ENCODE measurements around the gene PDPK1. TPM values are rescaled to one million over a fixed set of nuclear protein-coding genes. Genes with fewer than 3 reads are reported as not detected.
A peak's percentile ranks its signal among the peaks of the same experiment; 100 is the strongest.
"Not testable (repeated sequence)": the region's sequence is repeated elsewhere in the genome, so short reads cannot be mapped to it uniquely, and the experiment has no call there.

Gene PDPK1
- total RNA-seq, 1 donor from 2014 or later, result 74.4 TPM

DNA sequence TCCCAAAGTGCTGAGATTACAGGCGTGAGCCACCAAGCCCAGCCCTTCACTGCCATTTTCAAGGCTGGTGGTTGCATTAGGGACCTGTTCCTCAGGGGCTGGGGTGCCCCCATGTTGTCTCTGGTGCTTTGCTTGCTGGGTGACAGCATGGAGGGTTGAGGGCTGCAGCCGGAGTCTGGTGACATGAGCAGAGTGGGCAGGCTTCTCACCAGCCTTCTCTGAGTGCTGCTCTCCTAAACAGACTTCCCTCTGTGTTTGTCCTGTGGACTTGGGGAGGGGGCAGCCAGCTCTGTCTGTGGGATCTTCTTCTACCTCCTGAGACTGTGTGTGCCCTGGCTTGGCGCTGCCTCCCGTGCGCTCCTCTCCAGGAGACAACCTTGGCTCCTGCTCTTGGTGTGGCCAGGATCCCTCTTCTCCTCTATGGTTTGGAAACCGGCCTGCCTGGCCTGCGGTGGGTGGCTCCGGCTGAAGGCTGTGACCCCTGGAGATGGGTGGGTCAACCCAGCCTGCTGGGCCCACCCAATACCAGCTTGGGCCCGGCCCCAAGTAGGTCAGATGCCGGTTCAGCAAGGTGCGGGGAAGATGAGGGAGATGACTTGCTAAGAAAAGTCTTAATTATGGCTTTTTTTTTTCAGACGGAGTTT is 72.1 kb downstream of the PDPK1 start:
- no peak for ATAC-seq
- Histone ChIP-seq H3K27me3 (ENCODE audit: low read depth) (no peaks in the 10 kb centered on the region), H3K4me3 (no peak overlapping the region), H3K27ac (no peak overlapping the region), H3K36me3 (peaks cover 21% of the 10 kb centered on the region), H3K9me3 (no peaks in the 10 kb centered on the region), H3K4me1 (no peaks in the 10 kb centered on the region)
- peak; percentile 39 for DNase-seq
- intact Hi-C loops (cut with DNase I), result no loop called here
- TF ChIP-seq, protein P1, sequence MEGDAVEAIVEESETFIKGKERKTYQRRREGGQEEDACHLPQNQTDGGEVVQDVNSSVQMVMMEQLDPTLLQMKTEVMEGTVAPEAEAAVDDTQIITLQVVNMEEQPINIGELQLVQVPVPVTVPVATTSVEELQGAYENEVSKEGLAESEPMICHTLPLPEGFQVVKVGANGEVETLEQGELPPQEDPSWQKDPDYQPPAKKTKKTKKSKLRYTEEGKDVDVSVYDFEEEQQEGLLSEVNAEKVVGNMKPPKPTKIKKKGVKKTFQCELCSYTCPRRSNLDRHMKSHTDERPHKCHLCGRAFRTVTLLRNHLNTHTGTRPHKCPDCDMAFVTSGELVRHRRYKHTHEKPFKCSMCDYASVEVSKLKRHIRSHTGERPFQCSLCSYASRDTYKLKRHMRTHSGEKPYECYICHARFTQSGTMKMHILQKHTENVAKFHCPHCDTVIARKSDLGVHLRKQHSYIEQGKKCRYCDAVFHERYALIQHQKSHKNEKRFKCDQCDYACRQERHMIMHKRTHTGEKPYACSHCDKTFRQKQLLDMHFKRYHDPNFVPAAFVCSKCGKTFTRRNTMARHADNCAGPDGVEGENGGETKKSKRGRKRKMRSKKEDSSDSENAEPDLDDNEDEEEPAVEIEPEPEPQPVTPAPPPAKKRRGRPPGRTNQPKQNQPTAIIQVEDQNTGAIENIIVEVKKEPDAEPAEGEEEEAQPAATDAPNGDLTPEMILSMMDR (IDR thresholded peaks at IDR 0.05), result no peak

DNA sequence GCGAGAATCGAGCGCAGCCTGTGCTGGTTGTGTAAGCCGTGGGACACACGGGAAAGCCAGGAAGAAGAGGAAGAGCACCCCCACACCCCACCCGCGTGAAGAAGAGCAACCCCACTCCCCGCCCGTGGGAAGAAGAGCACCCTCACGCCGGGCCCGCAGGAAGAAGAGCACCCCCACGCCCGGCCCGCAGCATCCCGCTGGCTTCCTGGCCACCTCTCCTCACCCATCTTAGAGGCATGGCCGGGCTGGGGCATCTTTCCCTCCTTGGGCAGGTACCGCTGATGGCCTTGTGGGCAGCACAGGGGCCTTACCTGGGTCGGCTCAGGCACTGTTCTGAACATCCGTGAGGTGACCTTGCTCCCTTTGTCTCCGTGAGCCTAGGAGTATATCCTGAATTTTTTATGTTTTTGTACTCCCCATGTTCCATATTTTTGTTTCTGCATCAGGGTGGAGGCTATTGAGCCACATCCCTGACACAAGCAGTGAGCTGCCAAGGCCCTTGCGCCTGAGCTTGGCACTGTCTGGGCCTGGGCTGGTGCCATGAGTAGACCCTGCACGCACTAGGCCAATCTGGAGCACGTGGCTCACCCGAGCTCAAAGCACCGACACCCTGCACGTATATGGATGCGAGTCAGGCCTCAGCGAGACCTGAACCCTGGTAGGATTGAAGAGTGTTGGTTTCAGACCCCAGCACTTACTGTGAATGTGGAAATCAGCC is 73.1 kb downstream of the PDPK1 start:
- DNase-seq (peak; percentile 28), ATAC-seq (no peak)
- TF ChIP-seq, protein P1 (IDR thresholded peaks at IDR 0.05), result no peak
- intact Hi-C loops (cut with DNase I), result no loop called here
- no peak overlapping the region for H3K4me3 ChIP-seq
- no peaks in the 10 kb centered on the region for H3K4me1 ChIP-seq
- peaks cover 23% of the 10 kb centered on the region for H3K36me3 ChIP-seq
- no peaks in the 10 kb centered on the region for H3K9me3 ChIP-seq
- no peaks in the 10 kb centered on the region for H3K27me3 ChIP-seq (ENCODE audit: low read depth)
- H3K27ac ChIP-seq, result no peak overlapping the region

DNA sequence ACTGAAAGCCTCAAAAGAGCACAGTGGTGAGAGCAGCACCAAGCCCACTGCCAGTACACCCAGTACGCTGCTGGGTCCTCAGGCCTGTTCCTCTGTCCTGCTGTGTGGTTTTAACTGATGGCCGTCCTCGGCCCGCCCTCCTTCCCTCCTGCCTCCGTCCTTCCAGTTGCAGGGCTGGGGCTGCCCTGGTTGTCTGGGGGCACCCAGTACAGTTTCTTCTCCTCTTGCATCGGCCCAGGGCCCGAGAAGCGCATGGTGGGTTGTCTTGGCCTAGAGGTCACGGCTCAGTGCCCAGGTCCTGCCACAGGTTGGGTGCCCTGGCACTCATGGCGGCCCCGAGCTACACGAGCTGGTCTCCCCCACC is 73.7 kb downstream of the PDPK1 start:
- TF ChIP-seq, protein P1 (IDR thresholded peaks at IDR 0.05), result no peak
- H3K4me3 ChIP-seq, result no peak overlapping the region
- intact Hi-C loops (cut with DNase I), result no loop called here
- no peak for ATAC-seq
- peak; percentile 32 for DNase-seq
- H3K9me3 ChIP-seq, result no peaks in the 10 kb centered on the region
- peaks cover 23% of the 10 kb centered on the region for H3K36me3 ChIP-seq
- no peaks in the 10 kb centered on the region for H3K4me1 ChIP-seq
- no peaks in the 10 kb centered on the region for H3K27me3 ChIP-seq (ENCODE audit: low read depth)
- H3K27ac ChIP-seq, result no peak overlapping the region

DNA sequence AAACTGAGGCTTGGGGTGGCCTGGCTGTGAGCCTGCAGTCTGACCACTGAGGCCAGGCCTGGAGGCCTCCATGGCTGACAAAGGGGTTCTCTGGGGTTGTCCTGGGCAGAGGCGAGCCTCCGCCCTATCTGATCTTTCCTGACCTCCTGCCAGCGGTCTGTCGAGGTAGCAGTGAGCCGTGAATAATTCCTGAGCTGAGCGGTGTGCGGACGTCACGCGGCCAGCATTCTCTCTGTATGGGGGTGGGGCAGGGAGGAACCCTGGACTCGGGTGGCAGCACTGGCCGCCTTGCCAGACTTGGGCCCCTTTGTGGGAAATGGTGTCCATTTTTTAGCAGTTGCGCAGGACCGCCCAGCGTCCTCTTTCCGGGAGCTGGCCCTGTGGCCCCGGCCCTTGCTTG is 74.1 kb downstream of the PDPK1 start:
- not testable (repeated sequence) for H3K4me3 ChIP-seq, H3K9me3 ChIP-seq, DNase-seq

DNA sequence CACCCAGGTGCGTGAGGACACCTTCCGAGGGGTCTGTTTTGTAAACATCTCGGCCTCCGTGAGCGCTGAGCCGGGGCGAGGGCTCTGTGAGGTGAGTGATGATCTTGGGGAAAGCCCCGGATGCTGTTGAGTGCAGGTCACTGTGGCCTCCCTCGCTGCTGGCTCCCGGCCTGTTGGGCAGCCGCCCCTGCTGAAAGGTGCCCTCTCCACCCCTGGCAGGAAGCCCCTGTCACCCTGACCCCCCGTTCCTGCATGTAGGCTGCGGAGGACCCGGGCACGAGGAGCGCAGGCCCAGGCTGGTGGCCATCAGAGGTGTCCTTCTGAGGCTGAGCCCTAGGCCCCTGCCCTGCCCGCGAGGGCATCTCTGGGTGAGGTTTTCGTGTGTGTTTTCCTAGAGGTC is 75.4 kb downstream of the PDPK1 start:
- intact Hi-C loops (cut with DNase I); H3K4me3 ChIP-seq; H3K27ac ChIP-seq; H3K27me3 ChIP-seq (ENCODE audit: low read depth); ATAC-seq; H3K9me3 ChIP-seq; H3K4me1 ChIP-seq: not testable (repeated sequence)
- DNase-seq, result peak; percentile 20
- H3K36me3 ChIP-seq, result peaks cover 23% of the 10 kb centered on the region

More for the DNA sequence above, 74.1 kb downstream of the PDPK1 start:
- peaks cover 23% of the 10 kb centered on the region for H3K36me3 ChIP-seq
- H3K4me1 ChIP-seq; ATAC-seq; H3K27me3 ChIP-seq (ENCODE audit: low read depth); intact Hi-C loops (cut with DNase I); H3K27ac ChIP-seq: not testable (repeated sequence)

DNA sequence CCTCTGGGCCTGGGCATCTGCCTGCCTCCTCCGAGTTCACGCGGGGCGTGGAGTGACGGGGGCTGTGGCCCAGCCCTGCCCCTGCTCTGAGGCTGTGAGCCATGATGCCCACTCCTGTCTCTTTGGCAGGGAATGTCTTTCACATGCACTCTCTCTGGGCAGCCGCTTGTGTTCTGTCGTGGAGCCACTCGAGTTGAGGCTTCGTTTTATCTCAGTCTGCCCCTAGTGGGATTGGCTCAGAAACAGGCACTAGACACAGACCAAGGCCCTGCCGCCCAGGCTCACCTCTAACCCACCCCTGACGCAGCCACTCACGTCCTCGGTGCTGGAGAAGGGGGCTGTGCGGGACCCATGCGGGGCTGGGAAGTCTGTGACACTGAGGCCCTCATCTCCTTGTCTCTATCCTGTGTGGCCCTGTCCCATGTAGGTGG is 77.0 kb downstream of the PDPK1 start:
- Histone ChIP-seq H3K4me1 (no peaks in the 10 kb centered on the region), H3K27ac (no peak overlapping the region), H3K9me3 (no peaks in the 10 kb centered on the region), H3K27me3 (ENCODE audit: low read depth) (no peaks in the 10 kb centered on the region), H3K36me3 (peaks cover 23% of the 10 kb centered on the region), H3K4me3 (no peak overlapping the region)
- ATAC-seq (no peak), DNase-seq (peak; percentile 14)
- TF ChIP-seq, protein P1 (IDR thresholded peaks at IDR 0.05), result no peak
- intact Hi-C loops (cut with DNase I), result no loop called here

DNA sequence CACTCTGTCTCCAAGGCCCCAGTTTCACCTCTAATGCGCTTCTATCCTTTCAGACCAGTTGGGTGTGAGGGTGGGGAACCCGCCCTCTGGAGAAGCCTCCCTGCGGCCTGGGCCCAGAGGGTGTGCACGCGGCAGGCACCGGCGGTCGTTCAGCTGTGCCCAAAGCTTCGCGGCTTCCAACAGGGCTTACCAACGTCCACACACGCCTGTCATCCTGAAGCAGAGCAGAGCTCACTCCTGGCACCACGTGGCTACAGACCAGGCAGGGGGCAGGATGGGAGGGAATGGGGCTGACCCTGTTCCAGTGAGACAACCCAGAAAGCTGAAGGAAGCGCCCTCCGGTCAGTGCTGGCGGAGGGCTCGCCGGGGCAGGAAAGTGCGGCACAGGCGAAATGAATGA is 81.1 kb downstream of the PDPK1 start:
- ATAC-seq; H3K4me1 ChIP-seq; intact Hi-C loops (cut with DNase I); H3K27me3 ChIP-seq (ENCODE audit: low read depth); DNase-seq; H3K4me3 ChIP-seq; H3K27ac ChIP-seq; H3K36me3 ChIP-seq; H3K9me3 ChIP-seq: not testable (repeated sequence)

DNA sequence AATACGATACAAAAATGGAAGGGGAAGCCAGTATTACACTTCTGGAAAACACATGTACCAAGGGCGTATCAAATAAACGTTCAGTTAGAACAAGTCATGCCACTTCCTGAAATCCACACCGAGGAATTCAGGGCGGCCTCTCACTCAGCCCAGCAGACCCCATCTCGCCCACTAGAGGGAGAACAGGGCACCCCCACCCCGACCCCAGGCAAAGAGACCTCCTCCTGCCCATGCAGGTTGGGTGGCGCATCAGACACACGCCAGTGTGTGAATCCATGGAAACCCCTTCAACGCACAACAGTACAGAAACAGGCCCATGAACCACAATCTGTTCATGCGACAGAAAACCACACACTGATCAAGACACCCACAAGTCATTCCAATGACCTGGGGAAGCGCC is 81.8 kb downstream of the PDPK1 start:
- H3K4me1 ChIP-seq, H3K4me3 ChIP-seq: not testable (repeated sequence)
- peak; percentile 14 for DNase-seq

DNA sequence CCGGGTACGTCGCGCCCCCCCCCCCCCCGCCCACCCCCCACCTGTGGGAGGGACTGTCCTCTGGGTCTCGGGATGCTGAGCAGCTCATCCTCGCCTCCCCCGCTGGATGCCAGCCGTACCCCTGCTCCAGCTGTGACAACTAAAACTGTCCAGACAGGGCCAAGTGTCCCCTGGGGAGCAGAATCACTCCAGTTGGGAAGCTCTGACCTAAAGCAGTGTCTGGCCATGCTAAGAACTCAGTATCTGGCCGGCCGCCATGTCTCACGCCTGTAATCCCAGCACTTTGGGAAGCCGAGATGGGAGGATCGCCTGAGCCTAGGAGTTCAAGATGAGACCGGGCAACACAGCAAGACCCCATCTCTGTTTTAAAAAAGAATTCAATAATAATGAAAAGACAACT is 83.0 kb downstream of the PDPK1 start:
- H3K4me3 ChIP-seq; ATAC-seq; H3K9me3 ChIP-seq; H3K36me3 ChIP-seq; DNase-seq; H3K27ac ChIP-seq; H3K4me1 ChIP-seq; H3K27me3 ChIP-seq (ENCODE audit: low read depth); intact Hi-C loops (cut with DNase I): not testable (repeated sequence)

More for the DNA sequence above, 81.8 kb downstream of the PDPK1 start:
- H3K36me3 ChIP-seq; H3K27ac ChIP-seq; H3K9me3 ChIP-seq; H3K27me3 ChIP-seq (ENCODE audit: low read depth); ATAC-seq; intact Hi-C loops (cut with DNase I): not testable (repeated sequence)

DNA sequence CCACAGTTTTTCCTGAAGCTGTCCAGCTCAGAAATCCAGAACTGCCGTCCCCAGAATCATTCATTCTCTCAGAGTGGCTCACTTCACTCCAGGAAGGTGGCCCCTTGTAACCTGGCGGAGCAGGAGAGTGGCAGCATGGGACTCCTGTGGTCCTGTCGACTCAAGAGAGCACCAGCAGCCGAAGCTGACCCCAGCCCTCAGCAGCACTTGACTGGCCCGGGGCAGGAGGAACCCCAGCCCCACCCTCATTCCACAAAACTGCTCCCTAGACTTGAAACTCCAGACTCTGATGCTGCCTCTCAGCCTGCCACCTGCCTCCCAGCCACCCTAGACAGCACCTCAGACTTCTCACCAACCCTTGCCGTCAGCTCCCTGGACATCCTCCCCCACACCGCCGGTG is 83.6 kb downstream of the PDPK1 start:
- ATAC-seq; H3K4me1 ChIP-seq; intact Hi-C loops (cut with DNase I); H3K36me3 ChIP-seq; H3K27ac ChIP-seq; H3K27me3 ChIP-seq (ENCODE audit: low read depth); H3K9me3 ChIP-seq; H3K4me3 ChIP-seq: not testable (repeated sequence)
- DNase-seq, result peak; percentile 14
